Activated T-helper 1 cell treated with anti-CD3 and anti-CD28 coated beads, Interleukin-12 subunit alpha, Interleukin-12 subunit beta, Interleukin-2, Interleukin-4 antibody, amounts not matched to agents 30 ng/mL and 10 ng/mL and 1 ng/mL, durations not matched to agents 14 hours and 24 hours and 36 hours (primary cell): Measurements from ENCODE around the gene OTOF. TPM values are rescaled to one million over a fixed set of nuclear protein-coding genes. Genes with fewer than 3 reads are reported as not detected.

Source experiments
- DNase-seq: peaks from one replicate; pipeline ENCODE4 v3.0.0; 2021; ENCODE audit warnings: low spot score
- H3K27ac Mint-ChIP-seq: one replicate; pipeline ENCODE4 v1.8.0; 2021; ENCODE audit warnings: mild to moderate bottlenecking, mixed read lengths
- H3K27me3 Mint-ChIP-seq: one replicate; pipeline ENCODE4 v1.8.0; 2022; ENCODE audit warnings: mild to moderate bottlenecking, moderate library complexity, mixed read lengths; ENCODE audit not compliant: insufficient read depth
- H3K36me3 Mint-ChIP-seq: one replicate; pipeline ENCODE4 v1.8.0; 2021; ENCODE audit warnings: low read depth, mixed read lengths
- H3K4me1 Mint-ChIP-seq: one replicate; pipeline ENCODE4 v1.8.0; 2021; ENCODE audit warnings: low read depth, mixed read lengths
- H3K4me3 Mint-ChIP-seq: one replicate; pipeline ENCODE4 v1.8.0; 2021; ENCODE audit warnings: mild to moderate bottlenecking, moderate library complexity, mixed read lengths
- H3K9me3 Mint-ChIP-seq: one replicate; pipeline ENCODE4 v1.8.0; 2021; ENCODE audit warnings: mixed read lengths
- intact Hi-C: fragments of 100-400 bp; cut with micrococcal nuclease; formaldehyde crosslinking; loops from one replicate; pipeline ENCODE4 v1.15.1; 2024
- total RNA-seq: library from RNA; stranded (reverse); gene quantifications from 2 replicates; pipeline ENCODE4 v1.2.3, GENCODE V29; 2022

OTOF gene
- total RNA-seq, 1 donor from 2014 or later: 5.9 TPM

DNA sequence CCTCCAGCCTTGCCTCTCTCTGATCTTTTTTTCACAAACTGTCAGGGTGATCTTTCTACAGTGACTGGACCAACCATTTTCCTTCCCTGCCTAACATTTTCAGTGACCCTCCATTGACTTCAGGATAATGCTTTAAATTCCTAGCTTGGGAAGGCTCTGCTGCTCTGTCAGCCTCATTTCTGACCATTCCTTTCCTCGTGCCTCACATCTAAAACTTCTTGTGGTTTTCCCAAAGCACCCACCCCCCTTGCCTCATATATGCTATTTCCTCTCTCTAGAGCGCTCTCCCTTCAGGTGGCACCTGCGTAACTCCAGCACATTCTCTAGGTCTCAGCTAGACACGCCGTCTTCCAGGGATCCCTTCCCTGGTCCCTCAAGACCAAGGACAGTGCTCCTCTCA lies 39.0 kb downstream of the OTOF start:
- DNase-seq: no peak
- Mint-ChIP-seq H3K9me3 (no peaks in the 10 kb centered on the region), H3K27me3 (no peaks in the 10 kb centered on the region), H3K4me3 (no peak overlapping the region), H3K36me3 (no peaks in the 10 kb centered on the region), H3K4me1 (no peaks in the 10 kb centered on the region), H3K27ac (no peak overlapping the region)
- intact Hi-C loops: no loop called here

DNA sequence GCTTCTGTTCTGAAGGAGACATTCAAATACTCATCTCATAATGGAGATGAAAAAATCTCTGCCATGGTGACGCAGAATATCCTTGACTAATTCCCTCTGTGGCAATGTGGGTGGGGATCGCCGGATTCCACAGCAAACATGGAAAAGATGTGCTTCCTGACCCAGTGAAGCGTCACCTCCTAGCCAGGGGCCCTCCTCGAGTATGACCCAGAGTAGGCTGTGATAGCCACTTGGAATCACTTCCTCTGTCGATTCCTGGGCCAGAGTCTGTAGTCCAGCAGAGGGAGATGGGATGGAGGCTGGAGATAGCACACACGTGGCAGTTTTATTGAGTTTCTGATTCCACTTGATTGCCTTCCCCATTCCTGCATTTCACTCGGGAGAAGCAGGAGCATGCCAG lies 39.4 kb downstream of the OTOF start:
- Mint-ChIP-seq H3K36me3 (no peaks in the 10 kb centered on the region), H3K9me3 (no peaks in the 10 kb centered on the region), H3K27ac (no peak overlapping the region), H3K4me1 (no peaks in the 10 kb centered on the region), H3K4me3 (no peak overlapping the region), H3K27me3 (peaks cover 3% of the 10 kb centered on the region)
- no peak for DNase-seq
- intact Hi-C loops: no loop called here

DNA sequence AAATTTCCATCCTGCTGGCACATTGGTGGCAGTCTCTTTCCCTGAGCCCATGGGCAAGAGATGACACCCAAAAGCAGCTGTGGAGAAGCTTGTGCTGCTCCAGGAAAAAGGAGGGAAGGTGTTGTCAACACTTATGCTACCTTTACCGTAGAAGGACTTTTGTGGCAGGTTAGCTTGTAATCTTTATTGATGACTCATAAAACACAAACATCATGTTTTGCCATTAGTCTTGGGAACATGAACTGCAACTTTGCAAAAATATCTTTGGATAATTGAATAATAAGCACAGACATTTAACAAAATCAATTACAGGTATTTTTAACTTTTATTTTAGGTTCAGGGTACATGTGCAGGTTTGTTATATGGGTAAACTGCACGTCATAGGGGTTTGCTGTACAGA lies 42.8 kb downstream of the OTOF start:
- no peak overlapping the region for H3K4me3 Mint-ChIP-seq
- no peaks in the 10 kb centered on the region for H3K4me1 Mint-ChIP-seq
- peaks cover 4% of the 10 kb centered on the region for H3K27me3 Mint-ChIP-seq
- H3K36me3 Mint-ChIP-seq: no peaks in the 10 kb centered on the region
- H3K9me3 Mint-ChIP-seq: no peaks in the 10 kb centered on the region
- intact Hi-C loops: no loop called here
- DNase-seq: no peak
- no peak overlapping the region for H3K27ac Mint-ChIP-seq

DNA sequence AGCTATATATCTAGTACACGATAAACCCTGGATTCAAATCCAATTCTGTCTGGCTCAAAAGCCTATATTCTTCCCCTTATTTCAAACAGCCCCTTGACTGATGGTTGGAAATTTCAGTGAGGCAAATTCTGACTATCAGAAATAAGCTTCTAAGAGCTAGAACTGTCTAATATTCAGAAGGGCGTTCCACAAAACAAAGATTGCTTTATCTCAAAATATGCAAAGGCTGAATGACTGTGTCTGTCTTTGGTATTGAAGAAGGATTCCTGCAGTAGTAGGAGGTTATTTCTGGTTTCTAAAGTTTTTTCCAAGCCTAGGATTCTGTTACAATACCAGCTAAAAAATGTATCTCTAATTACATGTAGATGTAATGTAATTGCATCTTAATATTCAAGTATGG lies 45.1 kb downstream of the OTOF start:
- Mint-ChIP-seq H3K4me1 (no peaks in the 10 kb centered on the region), H3K36me3 (no peaks in the 10 kb centered on the region), H3K27me3 (peaks cover 4% of the 10 kb centered on the region), H3K4me3 (no peak overlapping the region), H3K9me3 (no peaks in the 10 kb centered on the region), H3K27ac (no peak overlapping the region)
- intact Hi-C loops: no loop called here
- DNase-seq: no peak

DNA sequence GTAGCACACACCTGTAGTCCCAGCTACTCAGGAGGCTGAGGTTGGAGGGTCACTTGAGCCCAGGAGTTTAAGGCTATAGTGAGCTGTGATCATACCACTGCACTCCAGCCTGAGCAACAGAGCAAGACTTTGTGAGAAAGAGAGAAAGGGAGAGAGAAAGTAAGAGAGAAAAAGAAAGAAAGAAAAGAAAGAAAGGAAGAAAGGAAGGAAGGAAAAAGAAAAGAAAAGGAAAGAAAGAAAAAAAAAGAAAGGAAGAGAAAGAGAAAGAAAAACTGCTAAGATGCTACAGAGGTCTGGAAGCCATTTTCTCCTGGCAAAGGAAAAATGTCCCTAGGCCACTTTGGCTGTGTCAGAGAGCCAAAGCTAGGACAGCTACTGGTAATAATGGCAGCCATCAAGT lies 45.6 kb downstream of the OTOF start:
- Mint-ChIP-seq H3K9me3 (no peaks in the 10 kb centered on the region), H3K36me3 (no peaks in the 10 kb centered on the region), H3K27me3 (peaks cover 4% of the 10 kb centered on the region), H3K4me3 (no peak overlapping the region), H3K4me1 (no peaks in the 10 kb centered on the region), H3K27ac (no peak overlapping the region)
- no peak for DNase-seq
- intact Hi-C loops: no loop called here

GRCh38 chr2:26430826-26431225 lies 47.1 kb downstream of the OTOF start:
- no peaks in the 10 kb centered on the region for H3K9me3 Mint-ChIP-seq
- H3K4me3 Mint-ChIP-seq: no peak overlapping the region
- DNase-seq: no peak
- no peak overlapping the region for H3K27ac Mint-ChIP-seq
- H3K4me1 Mint-ChIP-seq: no peaks in the 10 kb centered on the region
- H3K36me3 Mint-ChIP-seq: no peaks in the 10 kb centered on the region
- intact Hi-C loops: no loop called here
- H3K27me3 Mint-ChIP-seq: peaks cover 4% of the 10 kb centered on the region

- Mint-ChIP-seq H3K4me3 (no peak overlapping the region), H3K9me3 (no peaks in the 10 kb centered on the region), H3K27me3 (peaks cover 4% of the 10 kb centered on the region), H3K27ac (no peak overlapping the region), H3K4me1 (no peaks in the 10 kb centered on the region), H3K36me3 (no peaks in the 10 kb centered on the region)
- DNase-seq: no peak
- intact Hi-C loops: no loop called here
These were observed 47.9 kb downstream of the OTOF start for GRCh38 chr2:26429779-26430578.

GRCh38 chr2:26428846-26429245 lies 49.1 kb downstream of the OTOF start:
- peaks cover 4% of the 10 kb centered on the region for H3K27me3 Mint-ChIP-seq
- intact Hi-C loops: no loop called here
- H3K4me1 Mint-ChIP-seq: no peaks in the 10 kb centered on the region

DNA sequence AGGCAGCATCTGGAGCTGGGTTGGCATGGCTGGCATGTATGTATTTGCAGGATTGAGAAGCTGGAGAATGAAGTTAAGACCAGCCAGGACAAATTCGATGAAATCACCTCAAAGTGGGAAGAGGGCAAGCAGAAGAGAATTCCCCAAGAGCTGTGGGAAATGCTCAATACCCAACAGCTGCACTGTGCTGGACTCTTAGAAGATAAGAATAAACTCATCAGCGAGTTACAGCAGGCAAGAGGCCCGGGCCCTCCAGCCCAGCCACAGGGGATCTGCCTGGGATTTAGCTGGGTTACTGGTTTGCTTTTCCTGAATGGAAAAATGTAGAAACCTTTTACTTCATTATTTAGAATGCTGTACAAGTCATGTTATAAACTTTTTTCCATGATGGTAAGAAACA lies 53.7 kb downstream of the OTOF start:
- Mint-ChIP-seq H3K9me3 (no peaks in the 10 kb centered on the region), H3K27ac (no peak overlapping the region), H3K4me1 (no peaks in the 10 kb centered on the region), H3K4me3 (no peak overlapping the region), H3K27me3 (peaks cover 17% of the 10 kb centered on the region), H3K36me3 (no peaks in the 10 kb centered on the region)
- no peak for DNase-seq
- intact Hi-C loops: no loop called here

More at GRCh38 chr2:26428846-26429245, 49.1 kb downstream of the OTOF start:
- Mint-ChIP-seq H3K36me3 (no peaks in the 10 kb centered on the region), H3K9me3 (no peaks in the 10 kb centered on the region), H3K27ac (no peak overlapping the region), H3K4me3 (no peak overlapping the region)
- no peak for DNase-seq

- H3K36me3 Mint-ChIP-seq: no peaks in the 10 kb centered on the region
- no peak for DNase-seq
- intact Hi-C loops: no loop called here
These were observed 54.2 kb downstream of the OTOF start for GRCh38 chr2:26423750-26424149.

DNA sequence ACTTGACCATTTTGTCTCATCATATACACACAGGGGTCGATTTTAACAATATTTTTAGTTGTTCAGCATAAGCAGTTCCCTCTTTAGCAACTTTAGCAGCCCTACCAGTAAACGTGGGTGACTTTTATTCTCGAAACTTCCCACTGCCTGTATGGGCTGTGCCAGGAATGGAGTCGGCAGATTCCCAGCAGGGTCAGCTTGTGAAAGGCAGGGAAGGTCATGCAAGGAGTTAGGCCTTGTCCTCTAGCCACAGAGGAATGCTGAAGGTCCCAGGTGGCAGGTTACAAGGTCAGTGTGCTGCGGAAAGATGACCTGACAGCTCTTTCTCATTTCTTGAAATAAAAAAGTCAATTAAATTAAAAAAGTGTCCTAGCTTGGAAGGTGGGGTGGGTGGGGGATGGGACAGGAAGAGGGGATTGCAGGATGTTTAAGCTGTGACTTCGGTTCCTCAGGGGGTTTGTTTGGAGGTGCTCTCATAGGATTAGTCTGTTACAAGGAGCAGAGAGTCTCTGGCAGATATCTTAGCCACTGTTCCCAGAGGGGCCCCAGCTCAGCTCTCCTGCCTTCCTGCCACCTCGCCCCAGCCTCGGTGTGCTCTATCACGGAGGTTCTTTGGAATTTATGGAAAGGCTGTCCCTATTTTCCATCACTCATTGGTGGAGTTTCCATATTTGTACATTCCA lies 54.8 kb downstream of the OTOF start:
- no peaks in the 10 kb centered on the region for H3K4me1 Mint-ChIP-seq
- DNase-seq: no peak
- no peaks in the 10 kb centered on the region for H3K36me3 Mint-ChIP-seq
- intact Hi-C loops: no loop called here
- peaks cover 19% of the 10 kb centered on the region for H3K27me3 Mint-ChIP-seq
- H3K27ac Mint-ChIP-seq: no peak overlapping the region
- no peak overlapping the region for H3K4me3 Mint-ChIP-seq
- H3K9me3 Mint-ChIP-seq: no peaks in the 10 kb centered on the region

More at GRCh38 chr2:26423750-26424149, 54.2 kb downstream of the OTOF start:
- Mint-ChIP-seq H3K4me1 (no peaks in the 10 kb centered on the region), H3K9me3 (no peaks in the 10 kb centered on the region), H3K27me3 (peaks cover 17% of the 10 kb centered on the region), H3K4me3 (no peak overlapping the region), H3K27ac (no peak overlapping the region)

GRCh38 chr2:26421961-26422360 lies 56.0 kb downstream of the OTOF start:
- no peak for DNase-seq
- H3K27ac Mint-ChIP-seq: no peak overlapping the region
- H3K4me1 Mint-ChIP-seq: no peaks in the 10 kb centered on the region
- H3K9me3 Mint-ChIP-seq: no peaks in the 10 kb centered on the region
- intact Hi-C loops: no loop called here
- no peaks in the 10 kb centered on the region for H3K36me3 Mint-ChIP-seq
- H3K4me3 Mint-ChIP-seq: no peak overlapping the region
- H3K27me3 Mint-ChIP-seq: peaks cover 20% of the 10 kb centered on the region

DNA sequence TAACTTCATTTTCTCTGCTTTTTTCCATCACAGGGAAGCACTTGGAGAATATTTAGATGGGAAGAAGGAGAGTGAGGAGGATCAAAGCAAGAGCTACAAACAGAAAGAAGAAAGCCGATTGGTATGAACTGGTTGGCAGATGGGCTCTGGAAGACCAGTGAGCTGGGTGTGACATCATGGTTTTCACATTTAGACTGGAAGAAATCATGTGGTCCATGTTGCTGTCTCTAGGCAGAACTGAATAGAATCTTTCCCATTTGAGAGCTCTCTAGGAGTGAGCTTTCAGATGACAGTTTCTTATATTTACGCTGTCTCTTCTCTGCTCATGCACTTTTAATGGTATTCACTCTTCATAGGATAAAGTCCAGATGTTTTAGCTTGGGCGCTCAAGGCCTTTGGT lies 63.6 kb downstream of the OTOF start:
- Mint-ChIP-seq H3K4me3 (no peak overlapping the region), H3K36me3 (no peaks in the 10 kb centered on the region), H3K27ac (no peak overlapping the region), H3K27me3 (peaks cover 3% of the 10 kb centered on the region), H3K9me3 (no peaks in the 10 kb centered on the region), H3K4me1 (peaks cover 11% of the 10 kb centered on the region)
- DNase-seq: no peak
- intact Hi-C loops: no loop called here
